RWPE1 (cell line): ENCODE results near the gene GTF3C2.
"Not testable (repeated sequence)": the region's sequence is repeated elsewhere in the genome, so short reads cannot be mapped to it uniquely, and the experiment has no call there.

Experiments used
- CTCF ChIA-PET: fragments of 350-600 bp; sonication (Branson Sonifier 250); formaldehyde crosslinking; extraction: SDS; loops from one replicate; lab custom pipeline; 2021; lab: Yijun Ruan, JAX
- POLR2A ChIA-PET: fragments of 400-600 bp; formaldehyde crosslinking; extraction: SDS; loops from one replicate; lab custom pipeline; 2020; ENCODE audit warnings: antibody characterized with exemption; ENCODE audit not compliant: low non-redundant PET; lab: Yijun Ruan, JAX
- DNase-seq: peaks from one replicate; pipeline ENCODE4 v3.0.0; 2012; ENCODE audit warnings: low spot score
- H3K27ac ChIP-seq: fragments of 450-650 bp; 2 replicates; pipeline ENCODE4 v1.5.1; 2017
- TF ChIP-seq, protein P1 (sequence below): fragments of 450-650 bp; conservative IDR thresholded peaks from 2 replicates; pipeline ENCODE4 v1.5.1; 2017; ENCODE audit warnings: low read depth, mild to moderate bottlenecking

GTF3C2 gene

DNA sequence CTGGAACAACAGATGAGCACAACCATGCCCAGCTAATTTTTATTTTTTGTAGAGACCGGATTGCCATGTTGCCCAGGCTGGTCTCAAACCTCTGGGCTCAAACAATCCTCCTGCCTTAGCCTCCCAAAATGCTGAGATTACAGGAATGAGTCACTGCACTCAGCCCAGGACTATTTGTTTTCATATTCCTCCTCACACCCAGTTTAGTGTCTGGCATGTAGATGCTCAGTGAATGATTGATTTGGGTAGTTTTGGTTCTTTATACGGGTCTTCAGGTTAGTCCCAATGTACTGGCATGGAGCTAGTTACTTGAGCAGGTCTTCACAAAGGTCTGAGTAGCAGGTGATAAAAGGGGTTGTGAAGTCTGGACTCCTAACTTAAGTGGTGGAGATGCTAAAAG, 7.4 kb upstream of the GTF3C2 start:
- 0 out of 2 replicates have a peak overlapping the region, but pooled peaks have one; percentile 6 for H3K27ac ChIP-seq
- no peak for DNase-seq
- ChIA-PET CTCF (interaction anchor here (1.1 kb wide), 1 partner anchor 38 kb away, joined by 3 read pairs; no protein-coding TSS in a partner anchor), POLR2A (no interaction called here)
- TF ChIP-seq, protein P1, sequence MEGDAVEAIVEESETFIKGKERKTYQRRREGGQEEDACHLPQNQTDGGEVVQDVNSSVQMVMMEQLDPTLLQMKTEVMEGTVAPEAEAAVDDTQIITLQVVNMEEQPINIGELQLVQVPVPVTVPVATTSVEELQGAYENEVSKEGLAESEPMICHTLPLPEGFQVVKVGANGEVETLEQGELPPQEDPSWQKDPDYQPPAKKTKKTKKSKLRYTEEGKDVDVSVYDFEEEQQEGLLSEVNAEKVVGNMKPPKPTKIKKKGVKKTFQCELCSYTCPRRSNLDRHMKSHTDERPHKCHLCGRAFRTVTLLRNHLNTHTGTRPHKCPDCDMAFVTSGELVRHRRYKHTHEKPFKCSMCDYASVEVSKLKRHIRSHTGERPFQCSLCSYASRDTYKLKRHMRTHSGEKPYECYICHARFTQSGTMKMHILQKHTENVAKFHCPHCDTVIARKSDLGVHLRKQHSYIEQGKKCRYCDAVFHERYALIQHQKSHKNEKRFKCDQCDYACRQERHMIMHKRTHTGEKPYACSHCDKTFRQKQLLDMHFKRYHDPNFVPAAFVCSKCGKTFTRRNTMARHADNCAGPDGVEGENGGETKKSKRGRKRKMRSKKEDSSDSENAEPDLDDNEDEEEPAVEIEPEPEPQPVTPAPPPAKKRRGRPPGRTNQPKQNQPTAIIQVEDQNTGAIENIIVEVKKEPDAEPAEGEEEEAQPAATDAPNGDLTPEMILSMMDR = no peak

DNA sequence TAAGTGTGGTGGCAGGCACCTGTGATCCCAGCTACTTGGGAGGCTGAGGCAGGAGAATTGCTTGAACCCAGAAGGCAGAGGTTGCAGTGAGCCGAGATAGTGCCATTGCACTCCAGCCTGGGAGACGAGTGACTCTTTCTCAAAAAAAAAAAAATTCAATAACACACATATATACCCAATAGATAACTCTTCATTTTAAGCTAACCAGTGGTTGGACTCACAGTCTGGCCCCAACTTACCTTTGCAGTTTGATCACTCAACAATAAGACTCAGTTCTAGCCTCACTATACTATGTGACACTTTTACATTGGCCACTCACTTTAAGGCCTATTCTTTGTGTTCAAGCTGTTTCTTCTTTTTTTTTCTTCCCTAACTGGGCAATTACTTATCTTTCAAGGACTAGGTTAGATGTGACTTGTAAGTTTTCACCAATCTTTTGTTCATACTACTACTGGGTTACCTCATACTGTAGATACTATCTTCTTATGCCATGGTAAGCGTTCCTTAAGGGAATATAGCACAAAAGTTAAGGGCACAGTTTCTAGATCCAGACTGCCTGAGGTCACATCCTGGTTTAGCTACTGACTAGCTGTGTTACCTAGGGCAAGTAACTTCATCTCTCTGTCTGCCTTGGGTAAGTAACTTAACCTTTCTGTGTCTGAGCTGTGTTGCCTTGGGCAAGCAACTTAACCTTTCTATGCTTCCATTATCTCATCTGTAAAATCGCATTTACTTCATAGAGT, 6.3 kb upstream of the GTF3C2 start:
- H3K27ac ChIP-seq = no peak overlapping the region
- ChIA-PET POLR2A (no interaction called here), CTCF (no interaction called here)
- TF ChIP-seq, protein P1 = no peak
- DNase-seq = no peak

DNA sequence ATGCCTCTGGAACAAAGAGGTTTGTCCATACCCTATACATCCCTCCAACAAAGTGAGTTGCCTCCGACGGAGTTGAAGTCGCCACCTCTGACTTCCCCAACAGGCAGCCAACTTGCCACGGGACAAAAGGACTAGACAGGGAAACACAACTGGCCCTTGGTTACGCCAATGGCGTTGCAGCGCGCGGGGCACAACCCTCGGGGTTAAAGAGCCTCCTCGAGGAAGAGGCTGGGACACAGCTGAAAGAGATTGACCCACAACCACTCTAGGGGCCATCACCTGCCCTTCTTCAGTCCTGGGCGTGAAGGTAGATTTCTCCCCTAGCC, 545 bp downstream of the GTF3C2 start:
- peak; percentile 34 for DNase-seq
- TF ChIP-seq, protein P1 = no peak
- CTCF ChIA-PET = interaction anchor here (0.6 to 1.5 kb wide), 2 partner anchors 15 to 268 kb away, joined by 3 read pairs; no protein-coding TSS in a partner anchor
- POLR2A ChIA-PET = no interaction called here
- H3K27ac ChIP-seq = peak overlapping the region; percentile 96

DNA sequence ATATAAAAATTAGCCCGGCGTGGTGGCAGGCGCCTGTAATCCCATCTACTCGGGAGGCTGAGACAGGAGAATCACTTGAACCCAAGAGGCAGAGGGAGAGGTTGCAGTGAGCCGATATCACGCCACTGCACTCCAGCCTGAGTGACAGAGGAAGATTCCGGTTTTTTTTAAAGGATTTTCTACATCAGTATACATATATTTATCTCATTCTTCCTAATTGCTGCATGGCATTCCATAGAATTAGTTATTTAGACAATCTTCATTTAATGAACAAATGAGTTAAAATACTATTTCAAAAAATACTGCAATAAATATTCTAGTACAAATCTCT, 2.0 kb downstream of the GTF3C2 start:
- ChIA-PET POLR2A (no interaction called here), CTCF (interaction anchor here (0.6 kb wide), 1 partner anchor 123 kb away, joined by 3 read pairs; no protein-coding TSS in a partner anchor)
- TF ChIP-seq, protein P1 = no peak
- peak overlapping the region; percentile 39; the same call in 1 of the 2 replicates for H3K27ac ChIP-seq
- DNase-seq = no peak

DNA sequence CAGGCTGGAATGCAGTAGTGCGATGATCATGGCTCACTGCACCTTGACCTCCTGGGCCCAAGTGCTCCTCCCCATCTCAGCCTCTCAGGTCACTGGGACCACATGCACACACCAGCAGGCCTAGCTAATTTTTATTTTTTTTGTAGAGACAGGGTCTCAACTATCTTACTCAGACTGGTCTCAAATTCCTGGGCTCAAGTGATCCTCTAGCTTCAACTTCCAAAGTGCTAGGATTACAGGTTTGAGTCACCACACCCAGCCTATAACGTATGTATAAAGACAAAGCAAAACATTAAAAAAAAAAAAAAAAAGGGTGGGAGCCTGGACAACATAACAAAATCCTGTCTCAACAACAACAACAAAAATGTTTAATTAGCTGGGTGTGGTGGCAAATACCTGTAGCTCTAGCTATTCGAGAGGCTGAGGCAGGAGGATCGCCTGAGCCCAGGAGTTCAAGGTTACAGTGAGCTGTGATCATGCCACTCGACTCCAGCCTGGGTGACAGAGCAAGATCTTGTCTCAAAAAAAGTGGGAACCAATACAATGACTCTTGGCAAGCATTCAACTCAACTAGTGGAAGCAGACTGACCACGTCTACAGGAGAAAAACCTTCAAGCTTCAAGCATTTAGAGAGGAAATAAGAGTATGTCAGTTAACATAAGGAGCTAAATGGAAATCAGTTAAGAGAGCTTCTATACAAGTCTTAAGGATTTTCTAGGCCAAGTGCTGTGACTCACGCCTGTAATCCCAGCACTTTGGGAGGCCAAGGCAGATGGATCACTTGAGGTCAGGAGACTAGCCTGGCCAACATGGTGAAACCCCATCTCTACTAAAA, 2.6 kb downstream of the GTF3C2 start:
- TF ChIP-seq, protein P1 = no peak
- CTCF ChIA-PET = interaction anchor here (0.6 kb wide), 1 partner anchor 122 kb away, joined by 3 read pairs; no protein-coding TSS in a partner anchor
- DNase-seq = no peak
- POLR2A ChIA-PET = no interaction called here
- peak overlapping the region; percentile 39; the same call in 1 of the 2 replicates for H3K27ac ChIP-seq

DNA sequence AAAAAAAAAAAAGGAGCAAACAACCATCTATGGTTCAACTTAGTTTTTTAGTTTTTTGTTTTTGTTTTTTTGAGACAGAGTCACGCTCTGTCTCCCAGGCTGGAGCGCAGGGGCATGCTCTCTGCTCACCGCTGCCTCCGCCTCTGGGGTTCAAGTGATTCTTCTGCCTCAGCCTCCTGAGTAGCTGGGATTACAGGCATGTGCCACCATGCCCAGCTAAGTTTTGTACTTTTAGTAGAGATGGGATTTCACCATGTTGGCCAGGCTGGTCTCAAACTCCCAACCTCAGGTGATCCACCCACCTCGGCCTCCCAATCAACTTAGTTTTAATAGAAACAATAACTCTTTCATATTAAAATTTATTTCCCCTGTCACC, 3.2 kb downstream of the GTF3C2 start:
- POLR2A ChIA-PET = interaction anchor here (0.6 kb wide), 1 partner anchor 1278 kb away, joined by 3 read pairs; no protein-coding TSS in a partner anchor
- H3K27ac ChIP-seq, CTCF ChIA-PET, DNase-seq: not testable (repeated sequence)
